SU-DHL-6 (cell line): ENCODE results near the gene RPS17.

Experiments
- H2AFZ ChIP-seq: fragments of 200-600 bp; sonication (generic); 2 replicates; pipeline ENCODE4 v1.6.1; 2014; ENCODE audit warnings: low read depth, mild to moderate bottlenecking, moderate library complexity, mixed read lengths, antibody characterized with exemption, low read length; ENCODE audit not compliant: severe bottlenecking
- H3F3A ChIP-seq: fragments of 200-600 bp; shearing (Covaris generic); 2 replicates; pipeline ENCODE4 v1.6.0; 2016; ENCODE audit warnings: antibody characterized with exemption, mild to moderate bottlenecking; ENCODE audit not compliant: insufficient read depth
- H3K27ac ChIP-seq: fragments of 200-600 bp; sonication (generic); 2 replicates; pipeline ENCODE4 v1.5.1; 2016; ENCODE audit warnings: low read depth, mild to moderate bottlenecking, low read length, moderate library complexity, mixed read lengths
- H3K27me3 ChIP-seq: fragments of 200-600 bp; sonication (generic), shearing (Covaris generic); 2 replicates; pipeline ENCODE4 v1.6.0; 2014; ENCODE audit warnings: mild to moderate bottlenecking, low read length
- H3K36me3 ChIP-seq: fragments of 200-600 bp; sonication (generic); 2 replicates; pipeline ENCODE4 v1.6.1; 2014; ENCODE audit warnings: mild to moderate bottlenecking, low read length, mixed read lengths
- H3K4me2 ChIP-seq: fragments of 300-600, 200-600 bp; shearing (Covaris generic), sonication (generic); 2 replicates; pipeline ENCODE4 v1.6.0; 2014; ENCODE audit warnings: low read length, low read depth, mild to moderate bottlenecking; ENCODE audit not compliant: poor library complexity, severe bottlenecking
- H3K4me3 ChIP-seq: fragments of 200-600 bp; sonication (generic); 2 replicates; pipeline ENCODE4 v1.5.1; 2014; ENCODE audit warnings: antibody characterized with exemption, low read length, mild to moderate bottlenecking, mixed read lengths; ENCODE audit not compliant: insufficient read depth, poor library complexity, severe bottlenecking
- H3K79me2 ChIP-seq: fragments of 200-600 bp; sonication (generic); 2 replicates; pipeline ENCODE4 v1.6.1; 2014; ENCODE audit warnings: mild to moderate bottlenecking, low read length, moderate library complexity; ENCODE audit not compliant: insufficient read depth
- H3K9ac ChIP-seq: fragments of 200-600 bp; sonication (generic); 2 replicates; pipeline ENCODE4 v1.7.0; 2014; ENCODE audit warnings: mild to moderate bottlenecking, low read length
- H3K9me2 ChIP-seq: fragments of 200-600 bp; sonication (generic); replicated peaks from 2 replicates; pipeline ENCODE4 v1.6.1; 2014; ENCODE audit warnings: low read length; ENCODE audit not compliant: insufficient read depth
- H3K9me3 ChIP-seq: fragments of 200-600 bp; sonication (generic); 2 replicates; pipeline ENCODE4 v1.6.1; 2014; ENCODE audit warnings: low read length, mixed read lengths; ENCODE audit not compliant: insufficient read depth
- H4K20me1 ChIP-seq: fragments of 200-600 bp; sonication (generic); 2 replicates; pipeline ENCODE4 v1.6.1; 2014; ENCODE audit warnings: low read depth, mild to moderate bottlenecking, antibody characterized with exemption, low read length, moderate library complexity, mixed read lengths
- EZH2phosphoT487 ChIP-seq: fragments of 200-600 bp; sonication (generic), shearing (Covaris generic); conservative IDR thresholded peaks from 2 replicates; pipeline ENCODE4 v1.6.1; 2018; ENCODE audit warnings: mild to moderate bottlenecking, antibody characterized with exemption, low read length, moderate library complexity, mixed read lengths
- TF ChIP-seq, protein P1 (sequence below): fragments of 200-600 bp; sonication (generic); IDR thresholded peaks from one replicate; pipeline ENCODE4 v1.5.1; 2017; ENCODE audit warnings: antibody characterized with exemption, mild to moderate bottlenecking, low read length, moderate library complexity; ENCODE audit not compliant: insufficient read depth, poor library complexity, severe bottlenecking

Gene RPS17

DNA sequence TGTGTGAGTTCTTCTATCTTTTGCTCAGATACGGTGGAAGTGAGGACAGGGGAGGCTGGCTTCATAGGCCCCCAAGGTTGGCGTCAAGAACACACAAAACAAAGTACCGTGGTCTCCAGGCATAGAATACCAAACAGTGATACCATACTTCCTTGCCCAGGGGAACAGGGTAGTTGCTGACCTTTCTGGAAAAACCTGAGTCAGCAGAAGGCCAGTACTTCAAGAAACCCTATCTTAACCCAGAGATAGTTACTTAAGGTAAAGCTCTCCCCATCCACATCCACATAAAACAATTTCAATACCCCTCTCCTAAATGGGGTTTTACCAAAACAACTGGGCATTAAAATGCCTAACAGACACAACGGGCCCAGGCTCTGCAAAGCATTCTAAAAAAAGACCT is 29.6 kb upstream of the RPS17 start:
- H3K9me3 ChIP-seq: no peaks in the 10 kb centered on the region
- H3F3A ChIP-seq: no peaks in the 10 kb centered on the region
- H3K9ac ChIP-seq: no peak overlapping the region
- no peaks in the 10 kb centered on the region for H4K20me1 ChIP-seq
- no peak overlapping the region for H3K4me3 ChIP-seq
- no peaks in the 10 kb centered on the region for H3K9me2 ChIP-seq
- H3K27me3 ChIP-seq: no peaks in the 10 kb centered on the region
- no peaks in the 10 kb centered on the region for H3K79me2 ChIP-seq
- H3K36me3 ChIP-seq: no peaks in the 10 kb centered on the region
- H2AFZ ChIP-seq: no peak overlapping the region
- TF ChIP-seq EZH2phosphoT487: no peak
- no peak overlapping the region for H3K4me2 ChIP-seq
- H3K27ac ChIP-seq: no peak overlapping the region

DNA sequence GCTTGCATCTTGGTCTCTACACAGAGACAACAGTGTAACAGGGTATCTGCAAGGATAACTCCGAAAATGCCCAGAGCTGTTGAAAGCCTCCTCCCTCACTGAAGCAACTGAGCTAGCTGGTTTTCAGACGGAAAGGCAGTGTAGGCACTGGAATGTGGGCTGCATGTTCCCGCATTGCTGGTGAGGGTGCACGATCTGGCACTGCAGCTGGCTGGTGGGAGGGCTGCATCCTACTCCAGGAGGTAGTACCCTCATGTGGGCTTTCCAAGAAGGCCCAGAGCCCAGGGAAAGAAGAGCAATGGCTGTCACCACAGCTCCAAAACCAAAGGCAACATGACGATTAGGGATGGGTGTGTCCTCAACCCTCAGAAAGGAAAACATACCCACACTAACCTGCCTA is 28.7 kb upstream of the RPS17 start:
- no peaks in the 10 kb centered on the region for H3K9me2 ChIP-seq
- no peaks in the 10 kb centered on the region for H3K36me3 ChIP-seq
- H4K20me1 ChIP-seq: no peaks in the 10 kb centered on the region
- H3K4me3 ChIP-seq: no peak overlapping the region
- no peaks in the 10 kb centered on the region for H3K79me2 ChIP-seq
- H3F3A ChIP-seq: no peaks in the 10 kb centered on the region
- H3K27ac ChIP-seq: no peak overlapping the region
- no peak overlapping the region for H3K4me2 ChIP-seq
- no peak overlapping the region for H2AFZ ChIP-seq
- H3K9ac ChIP-seq: no peak overlapping the region
- H3K9me3 ChIP-seq: no peaks in the 10 kb centered on the region
- H3K27me3 ChIP-seq: no peaks in the 10 kb centered on the region
- TF ChIP-seq, protein P1, sequence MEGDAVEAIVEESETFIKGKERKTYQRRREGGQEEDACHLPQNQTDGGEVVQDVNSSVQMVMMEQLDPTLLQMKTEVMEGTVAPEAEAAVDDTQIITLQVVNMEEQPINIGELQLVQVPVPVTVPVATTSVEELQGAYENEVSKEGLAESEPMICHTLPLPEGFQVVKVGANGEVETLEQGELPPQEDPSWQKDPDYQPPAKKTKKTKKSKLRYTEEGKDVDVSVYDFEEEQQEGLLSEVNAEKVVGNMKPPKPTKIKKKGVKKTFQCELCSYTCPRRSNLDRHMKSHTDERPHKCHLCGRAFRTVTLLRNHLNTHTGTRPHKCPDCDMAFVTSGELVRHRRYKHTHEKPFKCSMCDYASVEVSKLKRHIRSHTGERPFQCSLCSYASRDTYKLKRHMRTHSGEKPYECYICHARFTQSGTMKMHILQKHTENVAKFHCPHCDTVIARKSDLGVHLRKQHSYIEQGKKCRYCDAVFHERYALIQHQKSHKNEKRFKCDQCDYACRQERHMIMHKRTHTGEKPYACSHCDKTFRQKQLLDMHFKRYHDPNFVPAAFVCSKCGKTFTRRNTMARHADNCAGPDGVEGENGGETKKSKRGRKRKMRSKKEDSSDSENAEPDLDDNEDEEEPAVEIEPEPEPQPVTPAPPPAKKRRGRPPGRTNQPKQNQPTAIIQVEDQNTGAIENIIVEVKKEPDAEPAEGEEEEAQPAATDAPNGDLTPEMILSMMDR: no peak
- TF ChIP-seq EZH2phosphoT487: no peak

DNA sequence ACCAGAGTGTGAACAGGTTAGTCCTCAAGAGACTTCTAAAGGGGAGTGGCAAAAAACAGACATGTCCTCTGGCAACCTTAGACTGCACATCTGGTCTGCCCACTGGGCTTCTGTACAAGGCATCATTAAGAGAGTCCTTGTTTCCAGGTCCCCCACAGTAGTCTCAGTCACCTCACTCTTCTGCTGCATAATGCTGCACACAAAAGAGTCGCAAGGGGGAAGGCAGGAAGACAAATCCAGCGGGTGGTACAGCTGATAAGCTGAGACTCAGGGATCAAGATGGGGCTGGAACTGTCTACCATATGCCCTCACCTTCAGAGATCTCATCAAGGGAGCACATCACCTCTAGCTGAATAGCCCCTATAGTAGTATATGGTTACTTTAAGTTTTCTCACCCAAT is 27.4 kb upstream of the RPS17 start:
- Histone ChIP-seq H3F3A (no peaks in the 10 kb centered on the region), H4K20me1 (no peaks in the 10 kb centered on the region), H3K4me2 (no peak overlapping the region), H3K4me3 (no peak overlapping the region), H3K9ac (no peak overlapping the region), H3K27ac (no peak overlapping the region), H3K79me2 (no peaks in the 10 kb centered on the region), H3K36me3 (no peaks in the 10 kb centered on the region), H2AFZ (no peak overlapping the region), H3K9me3 (no peaks in the 10 kb centered on the region), H3K27me3 (no peaks in the 10 kb centered on the region), H3K9me2 (no peaks in the 10 kb centered on the region)
- TF ChIP-seq, protein P1: no peak

DNA sequence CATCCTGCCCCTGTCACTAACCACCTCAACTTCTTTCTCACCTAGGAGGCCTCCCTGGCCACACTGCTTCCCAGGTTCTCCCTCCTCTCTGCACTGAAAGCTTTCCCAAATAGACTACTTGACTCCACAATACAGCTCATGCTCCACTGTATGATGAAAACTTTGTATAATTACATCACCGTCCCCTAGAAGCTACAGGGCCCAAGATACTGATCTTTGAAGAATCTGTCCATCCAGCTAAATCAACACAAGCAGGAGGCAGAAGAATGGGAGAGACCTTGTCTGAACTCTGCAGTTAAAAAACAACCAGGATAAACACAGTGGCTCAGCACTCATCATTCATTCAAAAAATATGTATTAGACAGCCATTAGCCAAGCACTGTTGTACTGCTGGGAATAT is 26.4 kb upstream of the RPS17 start:
- Histone ChIP-seq H3K9me2 (no peaks in the 10 kb centered on the region), H4K20me1 (no peaks in the 10 kb centered on the region), H3K79me2 (no peaks in the 10 kb centered on the region), H3K4me2 (no peak overlapping the region), H3K9me3 (no peaks in the 10 kb centered on the region), H3K36me3 (no peaks in the 10 kb centered on the region), H3K9ac (no peak overlapping the region), H3K27ac (no peak overlapping the region), H3K4me3 (no peak overlapping the region), H2AFZ (no peak overlapping the region), H3K27me3 (no peaks in the 10 kb centered on the region), H3F3A (no peaks in the 10 kb centered on the region)
- TF ChIP-seq EZH2phosphoT487: no peak
- TF ChIP-seq, protein P1: no peak
